CD14-positive monocyte (primary cell): ENCODE measurements around the gene P2RX6. TPM values are rescaled to one million over a fixed set of nuclear protein-coding genes. Genes with fewer than 3 reads are reported as not detected.

Source experiments
- DNase-seq, 3 donors: peaks; one replicate each; pipeline ENCODE4 v3.0.0-alpha.2; 2011 to 2022
- H2AFZ ChIP-seq: 2 replicates; pipeline ENCODE4 v1.6.0; 2012; ENCODE audit warnings: mild to moderate bottlenecking, low read depth, low read length, inconsistent platforms; ENCODE audit not compliant: insufficient read depth, poor library complexity, severe bottlenecking
- H3K27ac ChIP-seq, 2 donors: 1 replicate in 1 of 2; 2 replicates in 1 of 2; pipeline ENCODE4 v1.5.1; 2012 to 2013; ENCODE audit warnings: low read length in 2 of 2, control low read depth in 1 of 2, inconsistent platforms in 1 of 2, low read depth in 1 of 2, mild to moderate bottlenecking in 1 of 2
- H3K27me3 ChIP-seq, 2 donors: one replicate each; pipeline versions ENCODE4 v1.6.0 to v1.6.1; 2011 to 2013; ENCODE audit warnings: low read length in 2 of 2; ENCODE audit not compliant: control insufficient read depth in 2 of 2, insufficient read depth in 2 of 2
- H3K36me3 ChIP-seq, 2 donors: replicated peaks in 1 of 2; 1 replicate in 1 of 2; 2 replicates in 1 of 2; pipeline versions ENCODE4 v1.5.1 to v1.6.1; 2012 to 2013; ENCODE audit warnings: low read length in 2 of 2, control low read depth in 1 of 2, inconsistent platforms in 1 of 2, mild to moderate bottlenecking in 1 of 2; ENCODE audit not compliant: insufficient read depth in 2 of 2, control insufficient read depth in 1 of 2
- H3K4me1 ChIP-seq, 2 donors: 1 replicate in 1 of 2; 2 replicates in 1 of 2; pipeline versions ENCODE4 v1.5.1 to v1.6.1; 2012 to 2013; ENCODE audit warnings: low read length in 2 of 2, control low read depth in 1 of 2, inconsistent platforms in 1 of 2, mild to moderate bottlenecking in 1 of 2, moderate library complexity in 1 of 2; ENCODE audit not compliant: insufficient read depth in 2 of 2, control insufficient read depth in 1 of 2
- H3K4me2 ChIP-seq: replicated peaks from 2 replicates; pipeline ENCODE3; 2012; ENCODE audit warnings: low read length, moderate library complexity, mild to moderate bottlenecking; ENCODE audit not compliant: poor library complexity, severe bottlenecking; ENCODE audit errors: extremely low read depth
- H3K4me3 ChIP-seq, 3 experiments: fragments of 200-600 bp in 1 of 3; sonication (generic) in 1 of 3; replicated peaks in 1 of 3; 1 replicate in 2 of 3; 2 replicates in 1 of 3; pipeline ENCODE4 v1.5.1; 2011 to 2013; ENCODE audit warnings: low read length in 3 of 3, mild to moderate bottlenecking in 3 of 3, control low read depth in 2 of 3, low read depth in 2 of 3, inconsistent platforms in 1 of 3, moderate library complexity in 1 of 3
- H3K79me2 ChIP-seq: 2 replicates; pipeline ENCODE4 v1.6.0; 2012; ENCODE audit warnings: mild to moderate bottlenecking, control low read depth, inconsistent platforms, low read length, moderate library complexity; ENCODE audit not compliant: insufficient read depth
- H3K9ac ChIP-seq: 2 replicates; pipeline ENCODE4 v1.6.0; 2017; ENCODE audit warnings: low read length, mild to moderate bottlenecking; ENCODE audit not compliant: insufficient read depth, poor library complexity, severe bottlenecking
- H3K9me3 ChIP-seq, 2 donors: replicated peaks in 1 of 2; 1 replicate in 1 of 2; 2 replicates in 1 of 2; pipeline versions ENCODE4 v1.5.1 to v1.6.1; 2012 to 2013; ENCODE audit warnings: low read length in 2 of 2, control low read depth in 1 of 2; ENCODE audit not compliant: control insufficient read depth in 1 of 2, insufficient read depth in 1 of 2
- H4K20me1 ChIP-seq: 2 replicates; pipeline ENCODE4 v1.6.0; 2012; ENCODE audit warnings: mild to moderate bottlenecking, low read length, control low read depth, moderate library complexity; ENCODE audit not compliant: insufficient read depth
- H3K27ac Mint-ChIP-seq, 7 donors: one replicate each; pipeline ENCODE4 v1.8.0; 2020; ENCODE audit warnings: mild to moderate bottlenecking in 7 of 7, mixed read lengths in 7 of 7, moderate library complexity in 6 of 7, inconsistent platforms in 2 of 7
- H3K27me3 Mint-ChIP-seq, 3 donors: one replicate each; pipeline ENCODE4 v1.8.0; 2021 to 2022; ENCODE audit warnings: low read depth in 3 of 3, mild to moderate bottlenecking in 3 of 3, mixed read lengths in 3 of 3, moderate library complexity in 3 of 3, inconsistent platforms in 1 of 3
- H3K36me3 Mint-ChIP-seq, 2 donors: one replicate each; pipeline ENCODE4 v1.8.0; 2020; ENCODE audit warnings: mixed read lengths in 2 of 2, inconsistent platforms in 1 of 2, mild to moderate bottlenecking in 1 of 2
- H3K4me1 Mint-ChIP-seq: one replicate; pipeline ENCODE4 v1.8.0; 2020; ENCODE audit warnings: mild to moderate bottlenecking, mixed read lengths
- H3K4me3 Mint-ChIP-seq, 2 donors: one replicate each; pipeline ENCODE4 v1.8.0; 2020; ENCODE audit warnings: mild to moderate bottlenecking in 2 of 2, mixed read lengths in 2 of 2, moderate library complexity in 1 of 2
- H3K9me3 Mint-ChIP-seq, 7 donors: one replicate each; pipeline ENCODE4 v1.8.0; 2020 to 2022; ENCODE audit warnings: mixed read lengths in 7 of 7, mild to moderate bottlenecking in 6 of 7, moderate library complexity in 6 of 7, inconsistent platforms in 2 of 7
- WGBS: methylation state at CpG from one replicate; pipeline ENCODE4 v1.1.5; 2013; ENCODE audit warnings: missing lambda C conversion rate; ENCODE audit not compliant: insufficient coverage; 5-methylcytosine and 5-hydroxymethylcytosine counted together
- intact Hi-C, 2 donors: fragments of 100-400 bp; cut with micrococcal nuclease; formaldehyde crosslinking; loops; one replicate each; pipeline versions ENCODE4 v1.15.0 to v1.15.1; 2023
- polyA plus RNA-seq, 3 donors: library from polyadenylated mRNA; depleted of rRNA in 1 of 3; unstranded in 2 of 3; stranded (reverse) in 1 of 3; fragments of 300-500 nt in 2 of 3; fragments of >200 nt in 1 of 3; fragmentation: Illumina TruSeq in 2 of 3; gene quantifications; 1 replicate in 2 of 3; 2 replicates in 1 of 3; pipeline ENCODE4 v1.2.3, GENCODE V29; 2012 to 2021
- TF ChIP-seq, protein P1 (sequence below): fragments of 200-600 bp; IDR thresholded peaks from one replicate; pipeline ENCODE4 v1.8.0; 2022; ENCODE audit warnings: antibody characterized with exemption, mild to moderate bottlenecking

Gene P2RX6
- polyA plus RNA-seq, 3 donors = not detected

DNA sequence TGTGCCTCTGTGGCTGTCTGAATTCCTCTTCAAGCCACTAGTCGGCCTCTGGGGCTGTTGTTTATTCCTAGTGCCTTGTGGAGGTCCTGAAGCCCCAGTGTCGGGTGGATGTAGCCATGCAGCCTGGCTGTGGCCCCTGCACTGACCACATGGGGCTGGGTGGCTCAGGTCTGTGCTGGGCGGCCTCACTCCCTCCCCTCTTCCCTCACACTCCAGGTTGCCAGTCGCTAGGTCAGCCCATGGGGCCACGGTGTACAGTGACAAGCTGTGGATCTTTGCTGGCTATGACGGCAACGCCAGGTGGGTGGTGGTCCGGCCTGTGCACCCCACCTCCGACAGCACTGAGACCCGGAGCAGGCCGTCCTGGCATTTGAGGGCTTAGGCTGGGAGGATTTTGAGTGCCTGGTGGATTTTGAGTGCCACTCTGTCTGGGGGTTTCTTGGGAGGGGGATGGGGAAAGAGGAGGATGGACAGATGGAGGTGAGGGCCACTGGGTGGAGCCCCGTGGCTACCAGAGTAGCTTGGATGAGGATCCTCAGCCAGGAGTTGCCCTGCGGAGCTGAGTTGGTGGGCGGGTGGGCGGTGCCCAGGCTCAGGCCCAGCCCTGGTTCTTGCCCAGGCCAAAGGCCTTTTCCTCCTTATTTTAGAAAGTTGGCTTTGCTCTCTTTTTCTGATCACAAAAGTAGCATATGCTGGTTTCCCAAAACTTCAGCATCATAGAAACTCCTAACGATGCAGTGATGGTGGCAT is 26.2 kb upstream of the P2RX6 start:
- intact Hi-C loops = loop anchor here in 1 of 2 donors (10.0 kb wide), 1 partner anchor 56 kb away; the partner anchor contains the start of gene LRRC74B
- no peaks in the 10 kb centered on the region for H3K27me3 ChIP-seq
- H3K4me2 ChIP-seq = no peak overlapping the region
- DNase-seq = no peak
- H3K4me1 ChIP-seq = no peaks in the 10 kb centered on the region
- no peaks in the 10 kb centered on the region for H3K79me2 ChIP-seq
- no peak overlapping the region for H3K4me3 ChIP-seq
- Mint-ChIP-seq H3K4me3 (no peak overlapping the region), H3K27me3 (peaks cover 0 to 3% (median 3%) of the 10 kb centered on the region in 3 donors), H3K9me3 (no peaks in the 10 kb centered on the region), H3K27ac (no peak overlapping the region), H3K36me3 (peaks cover 60 to 81% of the 10 kb centered on the region in 2 donors), H3K4me1 (peaks cover 4% of the 10 kb centered on the region)
- H4K20me1 ChIP-seq = no peaks in the 10 kb centered on the region
- H3K27ac ChIP-seq = no peak overlapping the region
- WGBS = 99% methylated on average over 12 of the region's 16 CpGs
- H2AFZ ChIP-seq = no peak overlapping the region
- H3K9ac ChIP-seq = no peak overlapping the region
- H3K36me3 ChIP-seq = peaks cover 67 to 80% of the 10 kb centered on the region in 2 donors
- H3K9me3 ChIP-seq = no peaks in the 10 kb centered on the region
- TF ChIP-seq, protein P1, sequence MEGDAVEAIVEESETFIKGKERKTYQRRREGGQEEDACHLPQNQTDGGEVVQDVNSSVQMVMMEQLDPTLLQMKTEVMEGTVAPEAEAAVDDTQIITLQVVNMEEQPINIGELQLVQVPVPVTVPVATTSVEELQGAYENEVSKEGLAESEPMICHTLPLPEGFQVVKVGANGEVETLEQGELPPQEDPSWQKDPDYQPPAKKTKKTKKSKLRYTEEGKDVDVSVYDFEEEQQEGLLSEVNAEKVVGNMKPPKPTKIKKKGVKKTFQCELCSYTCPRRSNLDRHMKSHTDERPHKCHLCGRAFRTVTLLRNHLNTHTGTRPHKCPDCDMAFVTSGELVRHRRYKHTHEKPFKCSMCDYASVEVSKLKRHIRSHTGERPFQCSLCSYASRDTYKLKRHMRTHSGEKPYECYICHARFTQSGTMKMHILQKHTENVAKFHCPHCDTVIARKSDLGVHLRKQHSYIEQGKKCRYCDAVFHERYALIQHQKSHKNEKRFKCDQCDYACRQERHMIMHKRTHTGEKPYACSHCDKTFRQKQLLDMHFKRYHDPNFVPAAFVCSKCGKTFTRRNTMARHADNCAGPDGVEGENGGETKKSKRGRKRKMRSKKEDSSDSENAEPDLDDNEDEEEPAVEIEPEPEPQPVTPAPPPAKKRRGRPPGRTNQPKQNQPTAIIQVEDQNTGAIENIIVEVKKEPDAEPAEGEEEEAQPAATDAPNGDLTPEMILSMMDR = no peak

DNA sequence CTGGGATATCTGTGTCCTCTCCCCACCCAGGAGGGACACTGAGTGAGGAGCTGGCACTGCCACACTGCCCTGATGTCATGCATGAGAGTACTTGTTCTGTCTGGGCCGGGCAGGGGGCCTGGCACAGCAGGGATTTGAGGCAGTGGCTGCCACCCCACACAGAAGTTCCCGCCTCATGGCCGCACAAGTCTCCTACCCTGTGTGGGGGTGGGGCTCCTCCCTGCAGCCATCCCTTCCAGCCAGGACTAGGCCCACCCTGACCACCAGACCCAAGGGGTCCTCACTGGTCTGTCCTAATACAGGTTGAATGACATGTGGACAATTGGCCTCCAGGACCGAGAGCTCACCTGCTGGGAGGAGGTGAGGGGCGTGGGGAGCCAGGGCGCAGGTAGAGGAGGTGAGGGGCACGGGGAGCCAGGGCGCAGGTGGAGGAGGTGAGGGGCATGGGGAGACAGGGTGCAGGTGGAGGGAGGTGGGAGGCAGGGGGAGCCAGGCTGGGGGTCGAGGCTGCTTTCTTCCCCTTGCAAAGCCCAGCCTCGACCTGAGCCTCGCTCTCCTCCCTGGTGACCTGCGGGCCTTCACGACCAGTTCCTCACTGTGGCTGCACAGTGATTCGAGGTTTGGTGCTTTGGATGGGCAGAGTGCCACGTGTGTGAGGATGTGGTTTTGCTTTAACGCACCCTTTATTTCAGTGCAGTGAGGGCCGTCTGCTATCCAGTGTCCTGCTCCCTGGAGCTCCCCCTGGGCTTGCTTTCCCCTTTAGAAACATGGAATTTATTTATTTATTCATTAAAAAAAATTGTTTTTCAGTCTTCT is 25.4 kb upstream of the P2RX6 start:
- Histone ChIP-seq H3K4me2 (no peak overlapping the region), H2AFZ (no peak overlapping the region), H3K79me2 (no peaks in the 10 kb centered on the region), H3K4me3 (no peak overlapping the region), H3K9ac (no peak overlapping the region), H3K9me3 (no peaks in the 10 kb centered on the region), H3K36me3 (peaks cover 64 to 88% of the 10 kb centered on the region in 2 donors), H3K4me1 (no peaks in the 10 kb centered on the region), H3K27ac (no peak overlapping the region), H3K27me3 (no peaks in the 10 kb centered on the region), H4K20me1 (no peaks in the 10 kb centered on the region)
- peaks cover 0 to 5% (median 3%) of the 10 kb centered on the region in 3 donors for H3K27me3 Mint-ChIP-seq
- H3K27ac Mint-ChIP-seq = peak overlapping the region in 1 of 7 donors; percentile 6
- H3K36me3 Mint-ChIP-seq = peaks cover 55 to 79% of the 10 kb centered on the region in 2 donors
- H3K4me1 Mint-ChIP-seq = no peaks in the 10 kb centered on the region
- intact Hi-C loops = loop anchor here in 1 of 2 donors (10.0 kb wide), 1 partner anchor 55 kb away; the partner anchor contains the start of gene LRRC74B
- no peaks in the 10 kb centered on the region for H3K9me3 Mint-ChIP-seq
- no peak overlapping the region for H3K4me3 Mint-ChIP-seq
- no peak for DNase-seq
- TF ChIP-seq, protein P1 = no peak
- 32% methylated on average over 4 of the region's 17 CpGs for WGBS
